ENCODE results near the gene NDUFAF8.

DNA sequence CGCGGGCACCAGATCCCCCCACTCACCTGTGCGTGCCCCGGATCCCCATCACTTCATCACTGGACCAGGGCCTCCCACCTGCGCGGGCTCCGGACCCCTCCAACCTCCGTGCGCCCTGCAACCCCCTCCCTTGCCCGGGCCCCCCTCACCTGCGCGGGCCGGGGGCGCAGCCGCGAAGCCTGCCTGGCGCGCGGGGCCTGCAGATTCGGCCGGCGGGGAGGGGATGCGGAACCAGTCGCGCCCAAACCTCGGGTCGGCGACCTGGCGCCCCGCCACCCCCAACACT lies 16.6 kb upstream of the NDUFAF8 start:
- TF ChIP-seq, protein P1, sequence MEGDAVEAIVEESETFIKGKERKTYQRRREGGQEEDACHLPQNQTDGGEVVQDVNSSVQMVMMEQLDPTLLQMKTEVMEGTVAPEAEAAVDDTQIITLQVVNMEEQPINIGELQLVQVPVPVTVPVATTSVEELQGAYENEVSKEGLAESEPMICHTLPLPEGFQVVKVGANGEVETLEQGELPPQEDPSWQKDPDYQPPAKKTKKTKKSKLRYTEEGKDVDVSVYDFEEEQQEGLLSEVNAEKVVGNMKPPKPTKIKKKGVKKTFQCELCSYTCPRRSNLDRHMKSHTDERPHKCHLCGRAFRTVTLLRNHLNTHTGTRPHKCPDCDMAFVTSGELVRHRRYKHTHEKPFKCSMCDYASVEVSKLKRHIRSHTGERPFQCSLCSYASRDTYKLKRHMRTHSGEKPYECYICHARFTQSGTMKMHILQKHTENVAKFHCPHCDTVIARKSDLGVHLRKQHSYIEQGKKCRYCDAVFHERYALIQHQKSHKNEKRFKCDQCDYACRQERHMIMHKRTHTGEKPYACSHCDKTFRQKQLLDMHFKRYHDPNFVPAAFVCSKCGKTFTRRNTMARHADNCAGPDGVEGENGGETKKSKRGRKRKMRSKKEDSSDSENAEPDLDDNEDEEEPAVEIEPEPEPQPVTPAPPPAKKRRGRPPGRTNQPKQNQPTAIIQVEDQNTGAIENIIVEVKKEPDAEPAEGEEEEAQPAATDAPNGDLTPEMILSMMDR (conservative IDR thresholded peaks at IDR 0.05; ENCODE audit: low read depth, low read length) = no peak
- no peak for TF ChIP-seq EZH2 (IDR thresholded peaks at IDR 0.05; ENCODE audit: borderline replicate concordance, low read depth, low read length, poor library complexity, severe bottlenecking)
